IPS-NIHi7 (cell line): ENCODE data around the gene LIMD2.
"Not testable (repeated sequence)": the region's sequence is repeated elsewhere in the genome, so short reads cannot be mapped to it uniquely, and the experiment has no call there.

Experiments
- DNase-seq: peaks from one replicate; pipeline ENCODE4 v3.0.0; 2012; ENCODE audit warnings: mixed read lengths; ENCODE audit errors: extremely low spot score

The LIMD2 gene

DNA sequence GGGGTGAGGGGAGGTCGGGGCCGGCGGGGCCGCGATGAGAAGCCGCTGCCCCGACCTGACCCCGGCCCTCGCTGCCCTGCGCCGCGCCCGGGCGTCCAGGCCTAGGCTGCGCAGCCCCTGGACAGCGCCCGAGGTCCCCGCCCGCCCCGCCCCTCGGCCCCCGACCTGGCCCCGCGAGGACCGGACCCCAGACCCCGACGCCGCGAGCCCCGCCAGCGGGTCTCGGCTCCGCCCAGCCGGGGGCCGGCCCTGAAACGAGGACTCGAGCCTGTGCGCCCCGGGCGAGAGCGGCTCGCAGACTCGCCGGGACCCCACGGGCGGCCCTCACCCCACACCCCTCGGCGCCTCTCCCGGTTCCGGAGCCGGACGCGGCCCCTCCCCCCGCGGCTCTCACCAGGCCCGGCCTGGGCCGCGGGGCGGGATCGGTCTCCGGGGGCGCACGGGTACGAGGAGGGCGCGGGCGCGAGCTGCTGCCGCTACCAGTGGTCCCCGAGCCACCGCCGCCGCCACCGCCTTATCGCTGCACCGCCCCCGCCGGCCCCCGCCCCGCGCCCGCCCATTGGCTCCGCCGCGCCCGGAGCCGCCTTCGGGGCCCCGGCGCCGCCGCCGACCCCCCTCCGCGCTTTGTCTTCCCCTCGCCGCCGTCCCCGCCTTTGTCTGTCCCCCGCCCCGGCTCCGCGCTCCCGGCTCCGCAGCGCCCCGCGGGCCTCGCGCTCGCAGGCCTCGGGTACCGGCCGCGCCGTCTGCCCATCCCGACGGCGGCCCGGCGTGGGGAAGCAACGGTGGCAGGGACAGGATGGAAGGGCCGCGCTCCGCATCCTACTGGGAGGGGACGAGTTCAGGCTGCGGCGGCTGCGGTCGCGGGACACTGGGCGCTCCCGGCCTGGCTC is at the start of gene LIMD2:
Gene LIMD2 (minus strand): TSS at position 488 of the 890 bp plus-strand sequence. CDS start 827 bp downstream, outside the sequence.
- DNase-seq, result peak; percentile 86

GRCh38 chr17:63741408-63742173 is 41.7 kb upstream of the LIMD2 start, which contains the start of gene STRADA:
STRADA (minus strand) TSS chr17:63741799; CDS start chr17:63728369, 13,430 bp downstream.
- peak; percentile 98 for DNase-seq

- DNase-seq, result no peak
Measured at GRCh38 chr17:63741143-63741407, 41.1 kb upstream of the LIMD2 start.

DNA sequence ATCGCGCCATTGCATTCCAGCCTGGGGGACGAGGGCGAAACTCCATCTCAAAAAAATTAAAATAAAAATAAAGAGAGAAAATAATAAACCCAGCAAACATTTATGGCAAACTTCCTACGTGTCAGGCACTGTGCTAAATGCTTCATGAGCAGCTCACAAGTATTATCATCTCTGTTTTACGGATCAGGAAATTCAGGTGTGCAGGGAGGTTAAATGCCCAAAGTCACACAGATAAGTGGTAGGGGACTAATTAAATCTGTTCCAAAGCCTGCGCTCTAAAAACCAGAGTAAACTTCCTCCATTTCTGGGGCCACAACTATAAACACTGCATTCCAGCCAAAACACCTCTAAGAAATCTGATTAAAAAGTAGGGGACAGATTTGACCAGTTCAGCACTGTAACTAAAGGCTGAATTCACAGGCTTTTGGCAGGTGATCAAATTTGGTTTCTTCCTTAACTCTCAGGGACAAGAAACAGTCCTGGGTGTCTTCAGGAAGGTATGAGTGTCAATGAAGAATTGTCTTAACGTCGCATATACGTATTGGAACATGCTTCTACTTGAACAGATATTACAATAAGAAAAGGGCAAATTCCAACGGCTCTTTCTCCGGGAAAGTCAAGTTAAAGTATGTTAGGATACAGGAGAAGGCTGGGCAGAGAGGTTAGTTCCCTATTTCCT is 40.7 kb upstream of the LIMD2 start:
- no peak for DNase-seq

GRCh38 chr17:63735691-63736090 is 35.8 kb upstream of the LIMD2 start:
- DNase-seq, result no peak

DNA sequence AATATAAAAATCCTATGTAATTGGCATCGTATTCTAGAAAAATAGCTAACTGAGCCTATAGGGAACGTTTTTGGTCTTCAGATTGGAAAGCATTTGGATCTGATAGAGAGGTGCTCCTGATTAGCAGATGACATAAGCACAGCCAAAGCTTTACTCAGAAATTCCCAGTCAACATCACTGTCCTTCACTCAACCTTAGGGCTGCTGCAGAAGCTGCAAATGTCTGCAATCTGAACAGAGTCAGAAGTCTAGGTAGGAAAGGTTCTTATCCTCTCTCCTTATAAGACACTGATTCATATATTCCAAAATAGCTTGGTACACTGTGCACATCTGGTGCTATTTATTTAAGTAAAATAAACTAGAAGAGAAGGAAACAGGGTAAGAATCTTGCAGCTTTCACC is 22.5 kb upstream of the LIMD2 start:
- no peak for DNase-seq

DNA sequence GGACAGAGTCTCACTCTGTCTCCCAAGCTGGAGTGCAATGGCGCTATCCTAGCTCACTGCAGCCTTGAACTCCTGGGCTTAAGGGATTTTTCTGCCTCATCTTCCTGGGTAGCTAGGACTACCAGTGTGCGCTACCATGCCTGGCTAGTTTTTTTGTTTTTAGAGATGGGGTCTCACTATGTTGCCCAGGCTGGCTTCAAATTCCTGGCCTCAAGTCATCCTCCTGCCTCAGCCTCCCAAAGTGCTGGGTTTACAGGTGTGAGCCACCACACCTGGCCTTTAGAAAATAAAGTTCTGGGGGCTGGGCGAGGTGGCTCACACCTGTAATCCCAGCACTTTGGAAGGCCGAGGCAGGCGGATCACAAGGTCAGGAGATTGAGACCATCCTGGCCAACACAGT is 20.3 kb upstream of the LIMD2 start:
- DNase-seq, result not testable (repeated sequence)

GRCh38 chr17:63718988-63719387 is 19.1 kb upstream of the LIMD2 start:
- no peak for DNase-seq

- DNase-seq, result no peak
Measured at GRCh38 chr17:63716426-63716825, 16.5 kb upstream of the LIMD2 start.

DNA sequence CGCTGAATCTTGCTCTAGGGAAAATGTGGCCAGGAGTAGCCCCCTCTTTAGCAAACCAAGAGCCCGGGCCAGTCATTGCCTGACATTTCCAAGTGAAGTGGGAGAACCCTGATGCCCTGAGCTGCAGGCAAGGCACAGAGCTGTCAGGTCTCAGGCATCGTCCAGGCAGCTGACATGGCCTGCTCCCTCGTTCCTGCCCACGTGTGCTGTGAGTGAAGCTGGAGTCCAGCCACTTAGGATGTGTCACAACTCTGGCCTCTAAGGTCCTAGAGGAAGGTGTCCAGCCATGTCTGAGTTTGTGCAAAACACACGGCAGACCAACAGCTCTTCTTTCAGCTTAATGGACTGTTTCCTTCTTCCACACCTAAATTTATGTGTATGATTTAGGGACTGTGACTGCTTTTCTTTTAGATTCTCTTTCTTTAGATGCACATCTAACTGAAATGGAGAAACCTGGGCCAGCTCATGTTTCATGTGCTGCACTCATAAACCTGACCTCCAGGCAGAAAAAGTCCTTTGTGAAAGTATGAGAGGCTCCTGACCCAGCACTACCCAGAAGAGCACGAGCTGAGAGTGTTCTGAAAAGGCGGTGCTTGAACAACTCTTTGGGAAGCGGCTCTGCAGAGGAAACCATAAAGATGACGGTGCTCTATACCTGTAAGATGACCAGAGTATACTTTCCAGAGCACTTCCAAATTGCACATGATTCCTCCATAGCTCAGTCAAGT is 14.8 kb upstream of the LIMD2 start:
- no peak for DNase-seq

DNA sequence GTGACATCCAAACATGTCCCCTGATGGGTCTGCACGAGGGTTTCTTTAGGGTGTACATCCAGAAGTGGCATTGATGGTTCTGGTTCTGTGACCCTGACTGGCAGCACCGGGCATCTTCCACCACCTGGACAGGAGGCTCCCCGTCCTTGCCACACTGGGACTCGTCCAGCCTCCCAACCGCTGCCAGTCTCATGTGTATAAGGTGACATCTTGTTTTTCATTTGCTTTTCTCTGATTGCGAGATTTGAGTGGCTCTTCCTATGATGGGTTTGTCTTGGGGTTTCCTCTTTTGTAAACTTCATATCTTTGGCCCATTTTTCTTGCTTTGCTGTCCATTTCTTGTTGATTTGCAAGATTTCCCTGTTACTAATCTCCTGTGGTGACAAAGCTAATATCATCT is 9.2 kb upstream of the LIMD2 start:
- no peak for DNase-seq

DNA sequence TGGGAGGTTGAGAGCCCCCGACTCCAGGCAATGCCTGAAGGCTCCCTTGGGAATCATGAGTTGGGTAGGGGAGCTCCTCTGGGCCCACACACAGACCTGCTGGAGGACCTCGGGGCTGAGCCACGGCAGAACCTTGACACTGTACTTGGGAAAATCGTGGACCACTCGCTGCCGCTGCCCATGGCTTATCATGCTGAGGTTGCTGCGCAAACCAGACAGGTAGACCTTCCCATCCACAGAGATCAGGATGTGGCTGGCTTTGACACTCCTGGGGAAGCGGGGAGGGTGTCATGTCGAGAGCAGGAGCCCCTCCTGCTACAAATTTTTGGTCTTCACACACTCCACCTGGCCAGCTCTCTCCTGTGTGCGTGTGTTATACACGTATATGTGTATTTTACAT is 7.2 kb upstream of the LIMD2 start:
- DNase-seq, result no peak

DNA sequence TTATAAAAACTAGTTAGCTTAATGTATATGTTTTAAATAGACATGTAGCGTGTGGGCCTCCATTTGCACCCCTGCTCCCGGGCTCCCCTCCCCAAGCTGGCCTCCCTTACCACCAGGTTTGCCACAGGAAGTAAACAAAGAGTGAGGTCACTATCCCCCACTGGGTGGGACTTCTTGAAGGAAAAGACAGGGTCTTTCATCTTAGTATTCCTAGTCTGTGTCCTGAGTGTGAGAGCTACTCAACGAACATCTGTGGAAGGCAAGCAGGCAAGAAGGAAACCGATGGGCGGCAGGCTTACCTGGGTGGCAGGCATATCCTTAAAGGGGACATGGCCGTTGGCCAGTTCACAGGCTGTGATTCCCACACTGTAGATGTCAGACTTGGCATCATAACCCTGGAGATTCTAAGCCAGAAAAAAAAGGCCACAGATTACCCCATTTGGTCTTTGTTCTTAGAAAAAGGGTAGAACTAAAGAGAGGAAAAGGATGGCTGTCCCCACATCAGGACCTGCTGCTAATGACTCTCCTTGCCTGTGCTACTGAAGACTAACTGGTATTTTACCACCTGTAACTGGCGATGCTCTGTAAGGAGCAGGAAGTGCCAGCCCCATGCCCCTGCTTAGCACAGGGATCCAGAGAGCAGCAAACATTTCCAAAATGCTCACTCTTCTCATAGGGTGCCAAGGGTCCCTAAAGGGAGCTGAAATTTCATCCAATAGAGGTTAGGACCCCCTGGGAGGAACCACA is 6.6 kb upstream of the LIMD2 start:
- no peak for DNase-seq

GRCh38 chr17:63705657-63706056 is 5.7 kb upstream of the LIMD2 start:
- DNase-seq, result no peak

- DNase-seq, result no peak
Measured at GRCh38 chr17:63704836-63705235, 4.9 kb upstream of the LIMD2 start.

- DNase-seq, result no peak
Measured at GRCh38 chr17:63704259-63704576, 4.3 kb upstream of the LIMD2 start.

- DNase-seq, result no peak
Measured at GRCh38 chr17:63703556-63704258, 3.8 kb upstream of the LIMD2 start.

DNA sequence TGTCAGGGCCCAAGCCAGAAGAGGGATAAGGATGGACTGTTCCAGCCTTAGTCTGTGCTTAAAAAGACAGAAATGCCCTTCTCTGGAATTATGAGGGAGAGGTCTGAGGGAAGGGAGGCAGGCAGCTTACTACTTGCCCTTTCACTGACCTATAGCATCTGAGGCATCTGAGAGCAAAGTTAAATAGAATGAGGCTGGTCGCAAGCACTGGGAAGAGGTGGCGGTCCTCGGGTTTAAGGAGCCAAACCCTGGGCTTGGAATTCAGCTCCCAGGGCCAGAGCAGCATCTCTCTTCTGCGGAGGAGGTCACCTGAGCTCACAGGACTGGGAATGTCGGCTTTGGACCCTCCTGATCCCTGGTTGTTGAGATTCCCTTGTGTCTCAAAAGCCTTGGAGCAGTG is 3.1 kb upstream of the LIMD2 start:
- DNase-seq, result no peak

DNA sequence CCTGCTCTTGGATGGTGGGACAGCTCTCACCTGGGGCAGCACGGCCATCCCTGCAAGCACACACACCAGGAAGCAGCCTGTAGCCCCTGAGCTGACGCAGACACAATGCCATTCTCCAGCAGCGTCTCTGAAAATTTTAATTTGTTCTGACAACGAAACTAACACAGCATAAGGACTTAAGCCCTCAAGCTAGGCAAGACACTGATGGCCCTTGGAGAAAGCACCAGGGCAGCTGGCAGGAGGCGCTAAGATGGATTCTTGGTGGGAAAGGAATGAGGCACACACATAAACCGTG is 2.7 kb upstream of the LIMD2 start:
- DNase-seq, result no peak

DNA sequence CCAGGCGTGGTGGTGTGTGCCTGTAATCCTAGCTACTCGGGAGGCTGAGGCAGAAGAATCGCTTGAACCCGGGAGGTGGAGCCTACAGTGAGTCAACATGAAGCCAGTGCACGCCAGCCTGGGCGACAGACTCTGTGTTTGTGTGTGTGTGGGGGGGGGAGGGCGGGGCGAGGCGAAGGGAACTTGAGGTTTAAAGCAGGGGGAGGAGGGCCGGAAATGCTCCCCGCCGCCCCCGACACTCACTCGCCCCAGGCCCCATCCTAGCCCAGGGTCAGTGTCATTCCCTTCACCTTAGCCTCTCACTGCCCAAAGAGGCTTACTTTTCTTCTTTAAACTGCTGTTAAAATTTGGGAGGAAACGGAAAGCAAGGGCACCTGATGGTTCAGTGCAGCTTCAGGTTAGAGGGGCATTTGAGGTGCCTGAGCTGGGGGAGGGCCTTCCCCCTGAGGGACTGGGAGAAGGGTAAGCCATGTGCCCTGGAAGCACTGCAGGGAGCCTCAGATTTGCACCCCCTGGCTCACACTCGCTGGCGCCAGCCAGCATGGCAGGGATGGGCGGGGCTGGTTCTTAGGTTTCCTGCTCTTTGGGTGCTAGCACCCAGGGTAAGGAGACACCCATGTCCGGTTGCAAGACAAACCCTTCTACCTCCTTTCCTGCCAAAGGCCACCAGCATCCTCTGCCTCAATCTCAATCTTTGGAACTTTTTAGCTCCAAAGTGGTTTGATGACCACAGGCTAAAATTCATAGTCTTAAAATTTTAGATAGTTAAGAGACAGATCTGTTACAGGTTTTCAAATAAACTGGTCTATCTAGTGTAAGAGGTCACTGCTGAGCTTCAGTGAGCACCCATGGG is 2.2 kb upstream of the LIMD2 start:
- DNase-seq, result no peak
